ENCODE data around the gene MYO3B.

The MYO3B gene

DNA sequence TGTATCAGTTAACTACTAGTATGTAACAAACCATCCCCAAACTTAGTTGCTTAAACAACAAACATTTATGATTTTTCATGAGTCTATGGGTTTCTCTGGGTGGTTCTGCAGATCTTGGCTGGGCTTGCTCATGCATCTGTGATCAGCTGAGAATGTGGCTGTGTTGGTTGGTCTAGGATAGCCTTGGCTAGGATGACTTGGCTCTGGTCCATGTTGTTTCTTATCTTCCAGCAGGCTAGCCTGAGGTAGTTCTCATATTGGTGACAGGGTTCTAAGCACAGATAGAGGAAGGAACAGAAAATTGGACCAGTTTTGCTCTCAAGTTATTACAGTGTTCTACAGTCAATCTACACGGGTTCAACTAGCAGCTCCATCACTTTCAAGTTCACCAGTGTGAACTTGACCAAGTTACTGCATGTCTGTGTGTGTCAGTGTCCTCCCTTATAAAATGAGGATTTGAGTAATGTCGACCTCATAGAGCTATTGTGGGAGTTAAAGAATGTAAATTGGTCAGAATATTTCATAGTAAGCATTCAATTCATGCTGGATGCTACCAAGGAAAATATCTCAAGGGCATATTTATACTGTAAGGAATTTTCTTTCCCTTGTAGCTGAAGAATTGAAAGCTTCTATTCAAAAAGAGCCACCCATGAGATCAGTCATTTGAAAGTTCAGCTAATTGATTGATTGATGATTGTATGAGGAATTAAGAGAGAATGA lies 65.3 kb downstream of the MYO3B start:
- Histone ChIP-seq H4K20me1 (ENCODE audit: insufficient read depth, low read length) (no peaks in the 10 kb centered on the region), H3K27me3 (replicated peaks; ENCODE audit: insufficient read depth, low read length) (no peaks in the 10 kb centered on the region), H2AFZ (ENCODE audit: low read length) (no peak overlapping the region), H3K36me3 (replicated peaks; ENCODE audit: insufficient read depth, low read length) (no peaks in the 10 kb centered on the region), H3K9me2 (replicated peaks; ENCODE audit: insufficient read depth, low read length) (no peaks in the 10 kb centered on the region), H3K4me3 (ENCODE audit: low read length) (no peak overlapping the region), H3K27ac (ENCODE audit: low read length) (no peak overlapping the region), H3K4me2 (ENCODE audit: low read depth, low read length) (no peak overlapping the region), H3K9ac (ENCODE audit: low read length) (no peak overlapping the region), H3F3A (ENCODE audit: insufficient read depth, low read length) (no peaks in the 10 kb centered on the region), H3K79me2 (ENCODE audit: low read length) (no peaks in the 10 kb centered on the region), H3K4me1 (ENCODE audit: low read length) (no peaks in the 10 kb centered on the region), H3K9me3 (replicated peaks; ENCODE audit: insufficient read depth, low read length) (no peaks in the 10 kb centered on the region)
- DNase-seq: no peak
- TF ChIP-seq EZH2phosphoT487 (IDR thresholded peaks at IDR 0.05; ENCODE audit: low read length): no peak

DNA sequence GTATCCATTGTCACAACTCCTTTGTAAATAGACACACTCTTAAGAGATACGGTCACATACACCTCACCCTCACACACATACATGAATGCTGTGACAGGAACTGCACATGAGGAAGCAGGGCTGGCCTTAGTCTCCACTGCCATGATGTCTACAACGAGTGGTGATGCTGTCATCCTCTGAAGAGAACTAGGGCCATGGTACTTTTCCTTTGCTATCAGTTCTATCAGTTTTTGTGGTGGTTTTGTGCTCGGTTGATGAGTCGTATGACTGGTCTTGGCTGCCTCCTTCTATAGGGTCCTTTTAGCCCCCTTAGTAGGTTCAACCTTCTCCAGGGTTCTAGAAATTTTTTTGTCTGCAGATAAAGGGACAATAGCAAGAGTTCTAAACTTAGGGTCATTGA lies 66.0 kb downstream of the MYO3B start:
- Histone ChIP-seq H4K20me1 (ENCODE audit: insufficient read depth, low read length) (no peaks in the 10 kb centered on the region), H3F3A (ENCODE audit: insufficient read depth, low read length) (no peaks in the 10 kb centered on the region), H2AFZ (ENCODE audit: low read length) (no peak overlapping the region), H3K27ac (ENCODE audit: low read length) (no peak overlapping the region), H3K4me2 (ENCODE audit: low read depth, low read length) (no peak overlapping the region), H3K4me3 (ENCODE audit: low read length) (no peak overlapping the region), H3K9me3 (replicated peaks; ENCODE audit: insufficient read depth, low read length) (no peaks in the 10 kb centered on the region), H3K9ac (ENCODE audit: low read length) (no peak overlapping the region), H3K36me3 (replicated peaks; ENCODE audit: insufficient read depth, low read length) (no peaks in the 10 kb centered on the region), H3K79me2 (ENCODE audit: low read length) (no peaks in the 10 kb centered on the region), H3K27me3 (replicated peaks; ENCODE audit: insufficient read depth, low read length) (no peaks in the 10 kb centered on the region), H3K9me2 (replicated peaks; ENCODE audit: insufficient read depth, low read length) (no peaks in the 10 kb centered on the region), H3K4me1 (ENCODE audit: low read length) (no peaks in the 10 kb centered on the region)
- no peak for TF ChIP-seq EZH2phosphoT487 (IDR thresholded peaks at IDR 0.05; ENCODE audit: low read length)
- TF ChIP-seq, protein P1, sequence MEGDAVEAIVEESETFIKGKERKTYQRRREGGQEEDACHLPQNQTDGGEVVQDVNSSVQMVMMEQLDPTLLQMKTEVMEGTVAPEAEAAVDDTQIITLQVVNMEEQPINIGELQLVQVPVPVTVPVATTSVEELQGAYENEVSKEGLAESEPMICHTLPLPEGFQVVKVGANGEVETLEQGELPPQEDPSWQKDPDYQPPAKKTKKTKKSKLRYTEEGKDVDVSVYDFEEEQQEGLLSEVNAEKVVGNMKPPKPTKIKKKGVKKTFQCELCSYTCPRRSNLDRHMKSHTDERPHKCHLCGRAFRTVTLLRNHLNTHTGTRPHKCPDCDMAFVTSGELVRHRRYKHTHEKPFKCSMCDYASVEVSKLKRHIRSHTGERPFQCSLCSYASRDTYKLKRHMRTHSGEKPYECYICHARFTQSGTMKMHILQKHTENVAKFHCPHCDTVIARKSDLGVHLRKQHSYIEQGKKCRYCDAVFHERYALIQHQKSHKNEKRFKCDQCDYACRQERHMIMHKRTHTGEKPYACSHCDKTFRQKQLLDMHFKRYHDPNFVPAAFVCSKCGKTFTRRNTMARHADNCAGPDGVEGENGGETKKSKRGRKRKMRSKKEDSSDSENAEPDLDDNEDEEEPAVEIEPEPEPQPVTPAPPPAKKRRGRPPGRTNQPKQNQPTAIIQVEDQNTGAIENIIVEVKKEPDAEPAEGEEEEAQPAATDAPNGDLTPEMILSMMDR (IDR thresholded peaks at IDR 0.05; ENCODE audit: low read length): no peak
- TF ChIP-seq EZH2 (optimal IDR thresholded peaks at IDR 0.05; ENCODE audit: low read depth, low read length): no peak
- DNase-seq: no peak

DNA sequence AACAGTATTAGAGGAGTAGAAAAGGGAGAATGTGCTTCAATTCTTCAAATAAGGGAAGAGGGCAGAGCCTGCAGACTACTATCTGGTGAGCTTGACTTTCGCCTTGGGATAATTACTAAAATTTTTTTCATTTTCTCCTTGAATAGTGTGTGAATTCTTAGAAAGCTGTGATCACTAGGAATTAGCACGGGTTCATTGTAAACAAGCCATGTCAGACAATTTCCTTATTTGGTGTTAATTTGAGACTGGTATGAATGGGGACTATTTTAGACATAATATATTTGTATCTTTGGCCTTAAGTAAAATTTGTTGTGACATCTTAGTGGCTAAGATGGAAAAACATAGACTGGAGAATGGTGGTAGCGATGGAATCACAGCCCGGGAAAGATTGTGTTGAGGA lies 66.6 kb downstream of the MYO3B start:
- no peaks in the 10 kb centered on the region for H3K27me3 ChIP-seq (replicated peaks; ENCODE audit: insufficient read depth, low read length)
- no peaks in the 10 kb centered on the region for H3K79me2 ChIP-seq (ENCODE audit: low read length)
- TF ChIP-seq EZH2phosphoT487 (IDR thresholded peaks at IDR 0.05; ENCODE audit: low read length): no peak
- TF ChIP-seq EZH2 (optimal IDR thresholded peaks at IDR 0.05; ENCODE audit: low read depth, low read length): no peak
- H3K4me3 ChIP-seq (ENCODE audit: low read length): no peak overlapping the region
- no peaks in the 10 kb centered on the region for H3K36me3 ChIP-seq (replicated peaks; ENCODE audit: insufficient read depth, low read length)
- no peak overlapping the region for H3K9ac ChIP-seq (ENCODE audit: low read length)
- no peak overlapping the region for H3K27ac ChIP-seq (ENCODE audit: low read length)
- H2AFZ ChIP-seq (ENCODE audit: low read length): no peak overlapping the region
- H3K4me1 ChIP-seq (ENCODE audit: low read length): no peaks in the 10 kb centered on the region
- H3K4me2 ChIP-seq (ENCODE audit: low read depth, low read length): no peak overlapping the region
- H3F3A ChIP-seq (ENCODE audit: insufficient read depth, low read length): no peaks in the 10 kb centered on the region
- no peaks in the 10 kb centered on the region for H3K9me3 ChIP-seq (replicated peaks; ENCODE audit: insufficient read depth, low read length)
- no peaks in the 10 kb centered on the region for H4K20me1 ChIP-seq (ENCODE audit: insufficient read depth, low read length)
- no peak for DNase-seq
- H3K9me2 ChIP-seq (replicated peaks; ENCODE audit: insufficient read depth, low read length): no peaks in the 10 kb centered on the region

DNA sequence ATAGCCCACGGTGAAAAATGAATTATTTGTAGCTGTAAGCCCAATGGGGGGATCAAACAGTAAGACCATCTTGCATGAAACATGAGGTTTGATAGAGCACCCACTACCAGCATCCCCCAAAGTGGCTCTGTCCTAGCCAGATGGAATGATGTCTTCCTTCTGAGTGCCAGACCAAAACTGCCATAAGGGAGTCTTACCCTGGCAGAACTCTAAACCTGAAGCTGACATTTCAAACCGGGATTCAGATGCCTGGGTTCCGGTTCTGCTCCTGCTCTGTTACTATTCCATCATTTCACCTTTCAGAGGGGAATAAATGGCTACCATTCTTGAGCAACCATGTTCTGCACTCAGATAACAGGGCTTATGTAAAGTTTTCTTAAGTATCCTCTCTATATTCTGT lies 67.4 kb downstream of the MYO3B start:
- H3K4me2 ChIP-seq (ENCODE audit: low read depth, low read length): no peak overlapping the region
- H4K20me1 ChIP-seq (ENCODE audit: insufficient read depth, low read length): no peaks in the 10 kb centered on the region
- TF ChIP-seq EZH2phosphoT487 (IDR thresholded peaks at IDR 0.05; ENCODE audit: low read length) (no peak), EZH2 (optimal IDR thresholded peaks at IDR 0.05; ENCODE audit: low read depth, low read length) (no peak)
- TF ChIP-seq, protein P1 (IDR thresholded peaks at IDR 0.05; ENCODE audit: low read length): no peak
- H3K9ac ChIP-seq (ENCODE audit: low read length): no peak overlapping the region
- H3K4me3 ChIP-seq (ENCODE audit: low read length): no peak overlapping the region
- DNase-seq: no peak
- H3K4me1 ChIP-seq (ENCODE audit: low read length): no peaks in the 10 kb centered on the region
- no peaks in the 10 kb centered on the region for H3K27me3 ChIP-seq (replicated peaks; ENCODE audit: insufficient read depth, low read length)
- H3K79me2 ChIP-seq (ENCODE audit: low read length): no peaks in the 10 kb centered on the region
- no peaks in the 10 kb centered on the region for H3K9me2 ChIP-seq (replicated peaks; ENCODE audit: insufficient read depth, low read length)
- H3K27ac ChIP-seq (ENCODE audit: low read length): no peak overlapping the region
- H2AFZ ChIP-seq (ENCODE audit: low read length): no peak overlapping the region
- no peaks in the 10 kb centered on the region for H3F3A ChIP-seq (ENCODE audit: insufficient read depth, low read length)
- H3K36me3 ChIP-seq (replicated peaks; ENCODE audit: insufficient read depth, low read length): no peaks in the 10 kb centered on the region
- no peaks in the 10 kb centered on the region for H3K9me3 ChIP-seq (replicated peaks; ENCODE audit: insufficient read depth, low read length)
